GM12878 (cell line): ENCODE data around the gene RCOR1. TPM values are rescaled to one million over a fixed set of nuclear protein-coding genes. Genes with fewer than 3 reads are reported as not detected.

ENCODE experiments used
- ATAC-seq: fragments of 200-7000 bp; cut with Tn5 transposase; 3 replicates; pipeline ENCODE4 v1.9.1; 2020; ENCODE audit warnings: mild to moderate bottlenecking, moderate library complexity
- BruUV-seq: library from RNA; stranded (reverse); fragments of 400-500 nt; replicated peaks from 2 replicates; lab custom pipeline; 2021; lab: Mats Ljungman, UMichigan
- CTCF ChIA-PET: fragments of 300-600 bp; sonication (Branson Sonifier 250); formaldehyde crosslinking; extraction: SDS; loops from one replicate; lab custom pipeline; 2021; ENCODE audit warnings: inconsistent platforms; lab: Yijun Ruan, JAX
- POLR2A ChIA-PET: fragments of 350-600 bp; formaldehyde crosslinking; extraction: SDS; loops from one replicate; lab custom pipeline; 2021; ENCODE audit warnings: inconsistent platforms; lab: Charles Lee
- RAD21 ChIA-PET: fragments of 300-600 bp; sonication (Branson Sonifier 250); formaldehyde crosslinking; loops from one replicate; lab custom pipeline; 2023; ENCODE audit warnings: antibody characterized with exemption; ENCODE audit not compliant: unreplicated experiment; lab: Charles Lee
- SMC1A ChIA-PET: fragments of 300-600 bp; sonication (Branson Sonifier 250); formaldehyde crosslinking; loops from one replicate; lab custom pipeline; 2023; ENCODE audit not compliant: unreplicated experiment, uncharacterized antibody; lab: Charles Lee
- DNase-seq: peaks from one replicate; pipeline ENCODE4 v3.0.0-alpha.2; 2011; ENCODE audit warnings: low read depth, low spot score
- FAIRE-seq: peaks from 3 replicates; lab custom pipeline; 2011; peaks lifted over from hg19 to GRCh38; lab: Jason Lieb, UNC
- H2AFZ ChIP-seq: 2 replicates; pipeline ENCODE4 v1.6.0; 2011; ENCODE audit warnings: low read depth, low read length, control low read depth; ENCODE audit not compliant: control insufficient read depth
- H3K27ac ChIP-seq: 2 replicates; pipeline ENCODE4 v1.5.1; 2011; ENCODE audit warnings: control low read depth; ENCODE audit not compliant: control insufficient read depth, insufficient read depth
- H3K27me3 ChIP-seq, 2 experiments: replicated peaks in 1 of 2; 2 replicates each; pipeline versions ENCODE4 v1.6.0 to v1.6.1; 2011; ENCODE audit warnings: low read length in 1 of 2; ENCODE audit not compliant: control insufficient read depth in 2 of 2, insufficient read depth in 2 of 2
- H3K36me3 ChIP-seq, 2 experiments: 2 replicates each; pipeline ENCODE4 v1.5.1; 2011; ENCODE audit warnings: low read length in 1 of 2; ENCODE audit not compliant: control insufficient read depth in 2 of 2, insufficient read depth in 2 of 2
- H3K4me1 ChIP-seq: 2 replicates; pipeline ENCODE4 v1.6.1; 2011; ENCODE audit warnings: mild to moderate bottlenecking, low read length, moderate library complexity, mixed read lengths; ENCODE audit not compliant: control insufficient read depth, insufficient read depth
- H3K4me2 ChIP-seq: 2 replicates; pipeline ENCODE4 v1.6.0; 2011; ENCODE audit warnings: control low read depth; ENCODE audit not compliant: control insufficient read depth, insufficient read depth
- H3K4me3 ChIP-seq: fragments of 200-600 bp; sonication (generic); 2 replicates; pipeline ENCODE4 v1.5.1; 2016
- H3K79me2 ChIP-seq: 2 replicates; pipeline ENCODE4 v1.6.0; 2011; ENCODE audit warnings: low read length; ENCODE audit not compliant: control insufficient read depth, insufficient read depth
- H3K9ac ChIP-seq: 2 replicates; pipeline ENCODE4 v1.8.0; 2011; ENCODE audit warnings: low read length, control low read depth, mixed read lengths; ENCODE audit not compliant: control insufficient read depth, insufficient read depth
- H3K9me3 ChIP-seq: replicated peaks from 3 replicates; pipeline ENCODE4 v1.5.1; 2011; ENCODE audit warnings: mild to moderate bottlenecking, low read length; ENCODE audit not compliant: control insufficient read depth, insufficient read depth
- H4K20me1 ChIP-seq: 2 replicates; pipeline ENCODE4 v1.6.0; 2011; ENCODE audit not compliant: control insufficient read depth, insufficient read depth
- MLLT1 ChIP-seq: fragments of 450-650 bp; IDR thresholded peaks from 2 replicates; pipeline ENCODE4 v1.6.1; 2016; ENCODE audit warnings: mild to moderate bottlenecking
- SMARCA5 ChIP-seq: fragments of 450-650 bp; IDR thresholded peaks from 2 replicates; pipeline ENCODE4 v1.6.1; 2017; ENCODE audit warnings: mild to moderate bottlenecking
- WGBS: methylation state at CpG from one replicate; pipeline ENCODE4 v1.1.6; 2016; ENCODE audit warnings: low lambda C conversion rate; ENCODE audit not compliant: insufficient replicate concordance, insufficient coverage; ENCODE audit errors: missing lambda C conversion rate; 5-methylcytosine and 5-hydroxymethylcytosine counted together
- in situ Hi-C: fragments of 300-500 bp; cut with MboI; formaldehyde crosslinking; loops from 9 replicates; pipeline ENCODE4 v1.14.3; 2018; ENCODE audit warnings: mixed read lengths
- intact Hi-C: fragments of 100-400 bp; cut with micrococcal nuclease; formaldehyde crosslinking; loops from one replicate; pipeline ENCODE4 v1.14.2; 2022; ENCODE audit not compliant: unreplicated experiment
- polyA plus RNA-seq, 11 experiments: library from polyadenylated mRNA; depleted of rRNA in 4 of 11; unstranded in 6 of 11; stranded (reverse) in 5 of 11; fragments of >200 nt; fragmentation: Nextera tagmentation in 4 of 11; fragmentation: Illumina TruSeq in 1 of 11; extraction: Ambion mirVana in 4 of 11; extraction: Trizol in 1 of 11; gene quantifications; 1 replicate in 1 of 11; 2 replicates in 10 of 11; pipeline versions ENCODE4 v1.2.1 to v1.2.3, GENCODE V29; 2011 to 2016; ENCODE audit warnings: inconsistent platforms in 2 of 11, missing spikeins in 2 of 11, low read depth in 1 of 11
- total RNA-seq, 4 experiments: library from RNA; depleted of rRNA in 3 of 4; stranded (reverse); fragments of >200 nt in 3 of 4; fragmentation: Illumina TruSeq in 1 of 4; extraction: Trizol in 1 of 4; gene quantifications; 2 replicates each; pipeline versions ENCODE4 v1.2.1 to v1.2.3, GENCODE V29; 2013 to 2021

Gene RCOR1
- total and polyA plus RNA-seq, 10 of the 15 experiments (the other 5 are each of a cell fraction or from before 2014, with no cell fraction given), result 1.6 to 12.2 (median 4.4) TPM

- ChIA-PET RAD21 (interaction anchor here (1.1 to 2.8 kb wide), 9 partner anchors 9 to 180 kb away, joined by 3 to 26 read pairs (median 10); no protein-coding TSS in a partner anchor), CTCF (interaction anchor here (0.6 to 4.6 kb wide), 26 partner anchors 10 to 1071 kb away, joined by 3 to 78 read pairs (median 6); no protein-coding TSS in a partner anchor), SMC1A (interaction anchor here (0.9 to 2.7 kb wide), 11 partner anchors 10 to 228 kb away, joined by 3 to 68 read pairs (median 9); no protein-coding TSS in a partner anchor), POLR2A (interaction anchor here (0.7 to 3.3 kb wide), 5 partner anchors 14 to 800 kb away, joined by 3 to 24 read pairs (median 4); no protein-coding TSS in a partner anchor)
- Histone ChIP-seq H4K20me1 (no peaks in the 10 kb centered on the region), H3K36me3 (no peaks in the 10 kb centered on the region), H3K4me2 (peak overlapping the region; percentile 88), H3K27me3 (no peaks in the 10 kb centered on the region; a peak in 1 of 4 replicates), H3K79me2 (peaks cover 33% of the 10 kb centered on the region), H2AFZ (no peak overlapping the region), H3K4me3 (peak overlapping the region; percentile 86), H3K4me1 (0 out of 2 replicates have a peak, but pooled peaks cover 4% of the 10 kb centered on the region), H3K9ac (peak overlapping the region; percentile 65), H3K27ac (peak overlapping the region; percentile 51), H3K9me3 (no peaks in the 10 kb centered on the region)
- no peak for ATAC-seq
- TF ChIP-seq SMARCA5 (no peak), MLLT1 (0 out of 2 replicates have a peak, but pooled peaks have one; percentile 12)
- FAIRE-seq, result no peak
- BruUV-seq, result no TSS peak
- in situ Hi-C loops (no loop called here), intact Hi-C loops (loop anchor here (2.0 to 10.0 kb wide), 4 partner anchors 15 to 321 kb away; no protein-coding TSS in a partner anchor)
- DNase-seq, result no peak
- WGBS, result under 1% methylated on average over 6 of the region's 6 CpGs
Observed at GRCh38 chr14:102593825-102594137, 1.3 kb downstream of the RCOR1 start.
